GM12875 (cell line): ENCODE data around the gene MACROD1.

ENCODE experiments used
- H3K4me3 ChIP-seq: one replicate; pipeline ENCODE4 v1.5.1; 2011; ENCODE audit warnings: low read depth, low read length, control low read depth
- CTCF ChIP-seq: IDR thresholded peaks from 2 replicates; pipeline ENCODE4 v1.5.1; 2011; ENCODE audit warnings: low read depth, mild to moderate bottlenecking, control low read depth, inconsistent platforms, low read length, moderate library complexity, borderline replicate concordance; ENCODE audit not compliant: insufficient read depth

The MACROD1 gene

GRCh38 chr11:64089027-64089360 is 76.9 kb downstream of the MACROD1 start:
- no peak overlapping the region for H3K4me3 ChIP-seq
- TF ChIP-seq CTCF = no peak

GRCh38 chr11:64088162-64089026 is 77.5 kb downstream of the MACROD1 start:
- peak; percentile 49 for TF ChIP-seq CTCF
- H3K4me3 ChIP-seq = no peak overlapping the region

- H3K4me3 ChIP-seq = no peak overlapping the region
- TF ChIP-seq CTCF = no peak
Measured at GRCh38 chr11:64086258-64087123, 79.4 kb downstream of the MACROD1 start.

- no peak for TF ChIP-seq CTCF
- H3K4me3 ChIP-seq = no peak overlapping the region
Measured at GRCh38 chr11:64085906-64086257, 80.0 kb downstream of the MACROD1 start.

- no peak for TF ChIP-seq CTCF
- H3K4me3 ChIP-seq = no peak overlapping the region
Measured at GRCh38 chr11:64084951-64085710, 80.8 kb downstream of the MACROD1 start.

- H3K4me3 ChIP-seq = no peak overlapping the region
- TF ChIP-seq CTCF = no peak
Measured at GRCh38 chr11:64084146-64084950, 81.6 kb downstream of the MACROD1 start.
